Spinal cord (tissue), 10 donors: Measurements from ENCODE around the gene JAKMIP1. TPM values are rescaled to one million over a fixed set of nuclear protein-coding genes. Genes with fewer than 3 reads are reported as not detected.

Source experiments
- DNase-seq, 6 donors: peaks; one replicate each; pipeline versions ENCODE4 v3.0.0 to v3.0.0-alpha.2; 2013 to 2015; ENCODE audit warnings: low spot score in 6 of 6, low read depth in 4 of 6
- H3K27ac ChIP-seq: one replicate; pipeline ENCODE4 v1.5.1; 2013; ENCODE audit warnings: low read depth, low read length, control low read depth
- H3K27me3 ChIP-seq: one replicate; pipeline ENCODE4 v1.6.1; 2013; ENCODE audit warnings: low read length; ENCODE audit not compliant: control insufficient read depth, insufficient read depth
- H3K36me3 ChIP-seq: one replicate; pipeline ENCODE4 v1.6.1; 2013; ENCODE audit warnings: low read length; ENCODE audit not compliant: control insufficient read depth, insufficient read depth
- H3K4me1 ChIP-seq: one replicate; pipeline ENCODE4 v1.6.1; 2013; ENCODE audit warnings: low read length; ENCODE audit not compliant: control insufficient read depth, insufficient read depth
- H3K4me3 ChIP-seq: one replicate; pipeline ENCODE4 v1.5.1; 2013; ENCODE audit warnings: low read depth, low read length, control low read depth
- H3K9me3 ChIP-seq: one replicate; pipeline ENCODE4 v1.6.1; 2013; ENCODE audit warnings: low read length; ENCODE audit not compliant: control insufficient read depth, insufficient read depth
- WGBS: methylation state at CpG from one replicate; pipeline ENCODE4 v1.1.5; 2013; ENCODE audit warnings: missing lambda C conversion rate; ENCODE audit not compliant: insufficient coverage; 5-methylcytosine and 5-hydroxymethylcytosine counted together
- polyA plus RNA-seq, 2 donors: library from polyadenylated mRNA; unstranded; fragments of 120-200 nt; gene quantifications; one replicate each; pipeline ENCODE4 v1.2.1, GENCODE V29; 2013; ENCODE audit not compliant: insufficient read length in 2 of 2
- total RNA-seq, 2 donors: library from RNA; depleted of rRNA in 1 of 2; stranded (reverse); fragments of 120-200 nt in 1 of 2; fragments of >200 nt in 1 of 2; gene quantifications; one replicate each; pipeline versions ENCODE4 v1.2.3 to v1.2.4, GENCODE V29; 2013 to 2014
- donor health status: healthy.

JAKMIP1 gene
- total and polyA plus RNA-seq, 4 donors, result 8.2 to 29.7 (median 20.9) TPM

- no peak for DNase-seq
- Histone ChIP-seq H3K27ac (no peak overlapping the region), H3K4me3 (no peak overlapping the region), H3K4me1 (no peaks in the 10 kb centered on the region), H3K9me3 (no peaks in the 10 kb centered on the region), H3K27me3 (peaks cover 2% of the 10 kb centered on the region), H3K36me3 (peaks cover 35% of the 10 kb centered on the region)
- 88% methylated on average over 10 of the region's 11 CpGs for WGBS
These were observed 207.5 kb downstream of the JAKMIP1 start for GRCh38 chr4:5992828-5993321.

- Histone ChIP-seq H3K36me3 (peaks cover 35% of the 10 kb centered on the region), H3K27me3 (peaks cover 2% of the 10 kb centered on the region), H3K9me3 (no peaks in the 10 kb centered on the region), H3K4me1 (no peaks in the 10 kb centered on the region), H3K4me3 (no peak overlapping the region), H3K27ac (no peak overlapping the region)
- no peak for DNase-seq
- 87% methylated on average over 15 of the region's 17 CpGs for WGBS
These were observed 208.1 kb downstream of the JAKMIP1 start for GRCh38 chr4:5992171-5992827.

- Histone ChIP-seq H3K4me1 (no peaks in the 10 kb centered on the region), H3K9me3 (no peaks in the 10 kb centered on the region), H3K36me3 (peaks cover 35% of the 10 kb centered on the region), H3K27me3 (peaks cover 2% of the 10 kb centered on the region), H3K27ac (no peak overlapping the region), H3K4me3 (no peak overlapping the region)
- WGBS, result 0% methylated on average over 1 of the region's 1 CpG
- no peak for DNase-seq
These were observed 208.9 kb downstream of the JAKMIP1 start for GRCh38 chr4:5991405-5991804.

- Histone ChIP-seq H3K9me3 (no peaks in the 10 kb centered on the region), H3K27me3 (no peaks in the 10 kb centered on the region), H3K27ac (no peak overlapping the region), H3K36me3 (peaks cover 33% of the 10 kb centered on the region), H3K4me3 (no peak overlapping the region), H3K4me1 (no peaks in the 10 kb centered on the region)
- WGBS, result 88% methylated on average over 16 of the region's 16 CpGs
- DNase-seq, result no peak
These were observed 209.7 kb downstream of the JAKMIP1 start for GRCh38 chr4:5990446-5991160.

- H3K4me1 ChIP-seq, result no peaks in the 10 kb centered on the region
- H3K27me3 ChIP-seq, result no peaks in the 10 kb centered on the region
- H3K9me3 ChIP-seq, result no peaks in the 10 kb centered on the region
- peaks cover 30% of the 10 kb centered on the region for H3K36me3 ChIP-seq
- H3K27ac ChIP-seq, result no peak overlapping the region
- DNase-seq, result no peak
- 87% methylated on average over 18 of the region's 18 CpGs for WGBS
- no peak overlapping the region for H3K4me3 ChIP-seq
These were observed 210.8 kb downstream of the JAKMIP1 start for GRCh38 chr4:5989236-5990225.

GRCh38 chr4:5988086-5988845, 212.1 kb downstream of the JAKMIP1 start:
- Histone ChIP-seq H3K9me3 (no peaks in the 10 kb centered on the region), H3K36me3 (peaks cover 25% of the 10 kb centered on the region), H3K27ac (no peak overlapping the region), H3K4me3 (no peak overlapping the region), H3K4me1 (no peaks in the 10 kb centered on the region), H3K27me3 (no peaks in the 10 kb centered on the region)
- no peak for DNase-seq
- 87% methylated on average over 13 of the region's 14 CpGs for WGBS

- Histone ChIP-seq H3K4me1 (peaks cover 3% of the 10 kb centered on the region), H3K4me3 (no peak overlapping the region), H3K9me3 (no peaks in the 10 kb centered on the region), H3K36me3 (peaks cover 8% of the 10 kb centered on the region), H3K27me3 (no peaks in the 10 kb centered on the region), H3K27ac (no peak overlapping the region)
- no peak for DNase-seq
These were observed 215.5 kb downstream of the JAKMIP1 start for GRCh38 chr4:5984843-5985242.

GRCh38 chr4:5982156-5982973, 218.0 kb downstream of the JAKMIP1 start:
- peaks cover 3% of the 10 kb centered on the region for H3K4me1 ChIP-seq
- no peaks in the 10 kb centered on the region for H3K27me3 ChIP-seq
- no peak overlapping the region for H3K4me3 ChIP-seq
- no peaks in the 10 kb centered on the region for H3K9me3 ChIP-seq
- 77% methylated on average over 8 of the region's 9 CpGs for WGBS
- DNase-seq, result no peak
- no peak overlapping the region for H3K27ac ChIP-seq
- no peaks in the 10 kb centered on the region for H3K36me3 ChIP-seq
